KMS-11 (cell line): Measurements from ENCODE around the gene MAP4K4.

Experiments
- H2AFZ ChIP-seq: fragments of 200-600 bp; sonication (generic); 2 replicates; pipeline ENCODE4 v1.6.1; 2016; ENCODE audit warnings: antibody characterized with exemption, mixed run types, low read depth
- H3K27ac ChIP-seq: fragments of 200-600 bp; sonication (generic); 2 replicates; pipeline ENCODE4 v1.6.1; 2016; ENCODE audit warnings: mild to moderate bottlenecking, mixed run types
- H3K27me3 ChIP-seq: fragments of 200-600 bp; sonication (generic); 2 replicates; pipeline ENCODE4 v1.6.1; 2017; ENCODE audit warnings: mild to moderate bottlenecking, low read depth, mixed run types, moderate library complexity; ENCODE audit not compliant: insufficient read depth
- H3K36me3 ChIP-seq: fragments of 200-600 bp; sonication (generic); 2 replicates; pipeline ENCODE4 v1.6.1; 2017; ENCODE audit warnings: mild to moderate bottlenecking, mixed run types; ENCODE audit not compliant: insufficient read depth
- H3K4me1 ChIP-seq: fragments of 200-600 bp; sonication (generic); 2 replicates; pipeline ENCODE4 v1.6.1; 2016; ENCODE audit warnings: mild to moderate bottlenecking, low read depth, mixed run types; ENCODE audit not compliant: poor library complexity, severe bottlenecking
- H3K4me2 ChIP-seq: fragments of 200-600 bp; sonication (generic); 2 replicates; pipeline ENCODE4 v1.7.0; 2016; ENCODE audit warnings: mild to moderate bottlenecking, mixed run types
- H3K4me3 ChIP-seq: fragments of 200-600 bp; sonication (generic); IDR thresholded peaks from 2 replicates; pipeline ENCODE4 v1.6.1; 2017; ENCODE audit warnings: low read depth, low read length, mixed read lengths; ENCODE audit not compliant: insufficient read depth
- H3K79me2 ChIP-seq: fragments of 200-600 bp; sonication (generic); 2 replicates; pipeline ENCODE4 v1.6.1; 2016; ENCODE audit warnings: low read depth, mixed run types; ENCODE audit not compliant: insufficient read depth
- H3K9ac ChIP-seq: fragments of 200-600 bp; sonication (generic); 2 replicates; pipeline ENCODE4 v1.6.1; 2016; ENCODE audit warnings: mild to moderate bottlenecking, mixed run types
- H4K20me1 ChIP-seq: fragments of 200-600 bp; sonication (generic); 2 replicates; pipeline ENCODE4 v1.6.1; 2016; ENCODE audit warnings: mild to moderate bottlenecking, mixed run types; ENCODE audit not compliant: insufficient read depth
- CTCF ChIP-seq: fragments of 200-600 bp; sonication (generic); conservative IDR thresholded peaks from 2 replicates; pipeline ENCODE4 v1.6.1; 2017; ENCODE audit warnings: low read depth, mild to moderate bottlenecking, antibody characterized with exemption, low read length, moderate library complexity, mixed read lengths

MAP4K4 gene

GRCh38 chr2:101778102-101778501, 80.6 kb downstream of the MAP4K4 start:
- peaks cover 56% of the 10 kb centered on the region for H3K79me2 ChIP-seq
- TF ChIP-seq CTCF, result no peak
- no peak overlapping the region for H3K4me3 ChIP-seq
- H3K27ac ChIP-seq, result no peak overlapping the region
- H3K9ac ChIP-seq, result no peak overlapping the region
- H3K27me3 ChIP-seq, result no peaks in the 10 kb centered on the region
- no peak overlapping the region for H2AFZ ChIP-seq
- H3K4me2 ChIP-seq, result no peak overlapping the region
- H3K4me1 ChIP-seq, result no peaks in the 10 kb centered on the region
- H3K36me3 ChIP-seq, result no peaks in the 10 kb centered on the region
- H4K20me1 ChIP-seq, result no peaks in the 10 kb centered on the region; the same call in 1 of the 2 replicates

- Histone ChIP-seq H3K9ac (no peak overlapping the region), H3K27me3 (no peaks in the 10 kb centered on the region), H3K36me3 (no peaks in the 10 kb centered on the region), H3K4me2 (no peak overlapping the region), H3K4me1 (no peaks in the 10 kb centered on the region), H3K79me2 (peaks cover 46% of the 10 kb centered on the region), H3K27ac (no peak overlapping the region), H3K4me3 (no peak overlapping the region), H2AFZ (no peak overlapping the region), H4K20me1 (no peaks in the 10 kb centered on the region; the same call in 1 of the 2 replicates)
- TF ChIP-seq CTCF, result no peak
These were observed 81.7 kb downstream of the MAP4K4 start for GRCh38 chr2:101779190-101779589.

GRCh38 chr2:101779656-101780055, 82.1 kb downstream of the MAP4K4 start:
- Histone ChIP-seq H3K4me3 (no peak overlapping the region), H3K4me1 (no peaks in the 10 kb centered on the region), H2AFZ (no peak overlapping the region), H3K36me3 (no peaks in the 10 kb centered on the region), H3K27ac (no peak overlapping the region), H3K4me2 (no peak overlapping the region), H3K9ac (no peak overlapping the region), H3K79me2 (peaks cover 42% of the 10 kb centered on the region), H4K20me1 (no peaks in the 10 kb centered on the region), H3K27me3 (no peaks in the 10 kb centered on the region)
- no peak for TF ChIP-seq CTCF

- Histone ChIP-seq H3K36me3 (no peaks in the 10 kb centered on the region), H4K20me1 (no peaks in the 10 kb centered on the region), H3K79me2 (peaks cover 31% of the 10 kb centered on the region), H3K27me3 (no peaks in the 10 kb centered on the region), H3K27ac (no peak overlapping the region), H2AFZ (no peak overlapping the region), H3K4me2 (no peak overlapping the region), H3K9ac (no peak overlapping the region), H3K4me3 (no peak overlapping the region), H3K4me1 (no peaks in the 10 kb centered on the region)
- no peak for TF ChIP-seq CTCF
These were observed 83.8 kb downstream of the MAP4K4 start for GRCh38 chr2:101781326-101781725.
